NB4 (cell line): ENCODE data around the gene EPG5.
"Not testable (repeated sequence)": the region's sequence is repeated elsewhere in the genome, so short reads cannot be mapped to it uniquely, and the experiment has no call there.

Experiments used
- POLR2A ChIP-seq: IDR thresholded peaks from 2 replicates; pipeline ENCODE4 v1.6.1; 2011; ENCODE audit warnings: mild to moderate bottlenecking; ENCODE audit not compliant: insufficient read length; ENCODE audit errors: extremely low read depth
- TF ChIP-seq, protein P1 (sequence below): IDR thresholded peaks from one replicate; pipeline ENCODE4 v1.5.1; 2012; ENCODE audit warnings: low read depth, low read length

DNA sequence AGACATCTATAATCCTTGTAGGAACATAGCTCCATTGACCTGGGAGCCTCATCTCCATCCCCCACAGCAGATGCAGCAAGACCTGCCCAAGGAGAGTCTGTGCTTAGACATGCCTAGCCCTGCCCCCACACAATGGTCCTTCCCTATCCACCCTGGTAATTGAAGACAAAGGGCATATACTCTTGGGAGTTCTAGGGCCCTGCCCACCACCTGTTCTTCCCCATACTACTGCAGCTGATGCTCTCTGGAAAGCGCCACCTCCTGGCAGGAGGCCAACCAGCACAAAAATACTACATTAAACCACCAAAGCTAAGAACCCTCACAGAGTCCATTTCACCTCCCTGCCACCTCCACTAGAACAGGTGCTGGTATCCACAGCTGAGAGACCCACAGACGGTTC lies 160.0 kb downstream of the EPG5 start:
- TF ChIP-seq, protein P1, sequence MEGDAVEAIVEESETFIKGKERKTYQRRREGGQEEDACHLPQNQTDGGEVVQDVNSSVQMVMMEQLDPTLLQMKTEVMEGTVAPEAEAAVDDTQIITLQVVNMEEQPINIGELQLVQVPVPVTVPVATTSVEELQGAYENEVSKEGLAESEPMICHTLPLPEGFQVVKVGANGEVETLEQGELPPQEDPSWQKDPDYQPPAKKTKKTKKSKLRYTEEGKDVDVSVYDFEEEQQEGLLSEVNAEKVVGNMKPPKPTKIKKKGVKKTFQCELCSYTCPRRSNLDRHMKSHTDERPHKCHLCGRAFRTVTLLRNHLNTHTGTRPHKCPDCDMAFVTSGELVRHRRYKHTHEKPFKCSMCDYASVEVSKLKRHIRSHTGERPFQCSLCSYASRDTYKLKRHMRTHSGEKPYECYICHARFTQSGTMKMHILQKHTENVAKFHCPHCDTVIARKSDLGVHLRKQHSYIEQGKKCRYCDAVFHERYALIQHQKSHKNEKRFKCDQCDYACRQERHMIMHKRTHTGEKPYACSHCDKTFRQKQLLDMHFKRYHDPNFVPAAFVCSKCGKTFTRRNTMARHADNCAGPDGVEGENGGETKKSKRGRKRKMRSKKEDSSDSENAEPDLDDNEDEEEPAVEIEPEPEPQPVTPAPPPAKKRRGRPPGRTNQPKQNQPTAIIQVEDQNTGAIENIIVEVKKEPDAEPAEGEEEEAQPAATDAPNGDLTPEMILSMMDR: peak; percentile 42
- not testable (repeated sequence) for TF ChIP-seq POLR2A
